ENCODE data around the gene ZIC5.

The ZIC5 gene

DNA sequence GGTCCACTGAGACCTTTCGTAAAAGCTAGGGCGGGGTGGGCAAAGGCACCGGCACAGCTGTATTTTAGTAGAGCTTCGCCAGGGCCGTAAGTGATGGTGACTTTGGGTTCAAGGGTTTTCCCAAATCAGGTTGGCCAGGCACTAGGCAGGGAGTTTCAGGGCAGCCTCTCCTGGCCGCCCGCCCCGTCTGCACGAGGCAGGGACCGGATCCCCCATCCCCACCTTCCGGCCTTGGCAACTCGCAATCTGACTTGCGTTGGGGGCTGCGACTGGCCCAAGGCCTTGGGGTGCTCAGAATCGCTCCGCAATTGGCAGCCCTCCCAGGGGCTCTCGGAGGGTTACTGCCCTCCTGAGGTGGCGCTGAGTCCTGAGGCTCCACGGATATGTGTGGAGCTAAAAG lies 4.1 kb upstream of the ZIC5 start:
- no peak for DNase-seq (ENCODE audit: low read depth)

DNA sequence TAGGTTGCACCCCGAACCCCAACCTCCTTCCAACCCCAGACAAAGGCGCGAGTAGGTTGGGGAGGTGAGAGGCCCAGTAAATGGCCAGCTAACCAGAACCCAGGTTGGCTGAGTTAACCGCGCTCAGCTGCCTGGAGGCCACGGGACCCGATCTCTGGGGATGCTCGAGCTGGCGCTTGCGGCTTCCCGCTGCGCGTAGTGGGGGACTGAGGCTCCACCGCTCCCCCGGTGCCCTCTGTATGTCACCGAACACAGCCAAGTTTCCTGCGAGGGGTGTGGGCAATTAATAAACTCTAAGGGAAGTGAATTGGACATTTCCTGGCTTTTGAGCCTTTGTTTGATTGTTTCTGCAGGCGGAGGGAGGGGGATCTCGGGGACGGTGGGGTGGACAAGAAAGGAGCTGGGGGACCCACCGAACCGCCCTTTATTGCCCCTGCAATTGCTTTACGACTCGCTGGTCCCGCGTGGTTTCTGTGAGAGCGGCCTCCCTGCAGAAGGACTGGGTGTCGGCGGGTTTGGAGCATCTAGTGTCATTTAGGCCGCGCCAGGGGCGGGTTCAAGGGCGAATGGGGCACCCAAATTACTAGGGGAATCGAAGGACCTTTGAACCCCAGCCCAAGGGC lies 3.5 kb upstream of the ZIC5 start:
- DNase-seq (ENCODE audit: low read depth) = no peak

DNA sequence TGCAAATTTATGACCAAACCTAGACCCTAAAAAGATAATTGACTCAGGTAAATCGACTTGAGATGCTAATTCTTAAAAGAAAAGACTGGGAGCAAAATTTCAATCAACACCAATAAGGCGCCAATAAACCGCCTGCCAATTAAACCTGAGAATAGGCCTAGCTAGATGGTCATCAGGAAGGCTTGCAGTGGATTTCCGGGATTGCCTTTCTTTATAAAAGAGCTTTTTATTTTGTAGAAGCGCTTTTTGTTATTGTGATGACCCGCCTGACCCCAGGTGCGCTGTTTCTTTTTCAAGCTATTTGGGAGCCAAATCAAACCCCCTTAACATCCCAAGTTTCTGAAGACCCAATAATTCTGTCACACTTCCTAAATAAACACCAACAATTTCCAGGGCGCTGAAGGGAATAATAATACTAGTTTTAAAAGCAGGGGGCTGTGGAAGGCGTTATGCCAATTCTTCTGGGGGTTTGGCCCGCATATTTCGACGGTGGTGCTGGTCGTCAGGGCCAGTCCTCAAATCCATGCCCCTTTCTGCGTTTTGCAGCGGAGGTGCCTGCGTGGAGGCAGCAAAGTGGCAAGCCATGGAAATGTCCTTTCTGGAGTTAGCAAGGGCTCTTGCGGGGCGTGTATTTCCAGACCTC lies 2.9 kb upstream of the ZIC5 start:
- no peak for DNase-seq (ENCODE audit: low read depth)

DNA sequence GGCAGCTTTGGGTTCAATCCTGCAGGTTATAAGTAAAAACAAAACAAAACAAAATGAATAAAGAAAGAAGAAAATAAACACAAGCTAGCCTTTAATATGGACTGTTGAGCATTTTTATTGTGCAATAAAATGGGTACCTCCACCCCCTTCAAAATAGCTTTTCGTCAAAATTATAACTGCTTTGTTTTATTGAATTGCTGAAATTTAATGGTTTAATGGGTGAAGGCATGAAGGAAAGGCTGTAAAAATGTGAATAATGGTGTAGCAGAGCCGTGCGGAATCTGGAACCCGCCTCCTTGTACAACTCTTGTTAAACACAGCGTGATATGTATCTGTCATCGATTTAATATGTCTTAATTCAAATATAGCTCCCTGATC lies 2.2 kb upstream of the ZIC5 start:
- DNase-seq (ENCODE audit: low read depth) = no peak

DNA sequence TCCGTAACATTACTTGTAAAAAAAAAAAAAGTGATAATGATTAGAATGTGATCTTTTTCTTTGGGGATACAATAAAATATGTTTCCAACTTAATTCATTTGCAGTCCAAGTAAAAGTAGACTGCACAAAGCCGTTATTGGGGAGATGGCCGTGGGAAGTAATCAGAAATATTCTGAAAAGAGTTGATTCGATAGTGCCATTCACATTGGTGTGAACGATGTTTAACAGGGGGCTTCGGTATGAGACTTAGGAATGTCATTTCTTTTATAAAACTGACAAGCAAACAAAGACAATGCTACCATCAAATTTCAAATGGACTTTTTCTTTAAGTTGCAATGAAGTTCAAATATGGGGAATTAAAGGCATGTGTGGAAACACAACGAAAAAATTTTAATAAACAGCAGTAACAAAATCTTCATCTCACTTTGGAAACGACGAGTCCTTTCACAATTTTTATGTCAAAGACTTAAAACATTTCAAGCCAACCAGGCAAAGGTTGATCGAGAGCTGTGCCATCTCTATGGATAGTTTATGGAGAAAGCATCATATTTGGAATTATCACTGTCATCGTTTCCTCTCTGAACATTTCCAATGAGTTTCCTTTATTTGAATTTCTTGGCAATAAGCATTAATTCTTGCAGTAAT lies 1.7 kb upstream of the ZIC5 start:
- no peak for DNase-seq (ENCODE audit: low read depth)

DNA sequence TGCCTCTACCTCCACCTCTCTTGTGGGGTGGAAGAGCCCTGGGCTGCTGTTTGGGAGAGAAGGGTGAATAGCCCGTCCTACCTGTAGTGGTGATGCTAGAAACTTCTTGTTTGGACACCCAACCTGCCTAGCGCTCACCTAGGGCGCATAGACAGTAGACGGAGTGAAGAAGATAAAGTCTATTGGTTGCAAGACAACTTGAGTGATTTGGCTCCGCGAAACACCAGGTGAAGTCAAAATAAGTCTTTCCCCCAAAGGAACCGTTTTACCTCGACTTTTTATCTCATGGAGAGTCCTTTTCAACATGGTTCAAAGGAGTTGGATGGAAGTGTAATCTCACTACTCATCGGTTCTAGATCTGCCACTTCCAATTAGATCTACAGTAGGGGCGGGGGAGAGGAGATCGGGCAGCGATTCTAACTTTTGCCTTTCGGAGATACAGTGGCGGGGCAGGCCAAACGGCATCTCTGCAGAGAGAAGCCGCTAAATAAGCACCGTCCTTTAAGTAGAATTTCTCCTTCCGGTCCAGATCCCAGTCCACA lies 694 bp upstream of the ZIC5 start:
- no peak for DNase-seq (ENCODE audit: low read depth)

DNA sequence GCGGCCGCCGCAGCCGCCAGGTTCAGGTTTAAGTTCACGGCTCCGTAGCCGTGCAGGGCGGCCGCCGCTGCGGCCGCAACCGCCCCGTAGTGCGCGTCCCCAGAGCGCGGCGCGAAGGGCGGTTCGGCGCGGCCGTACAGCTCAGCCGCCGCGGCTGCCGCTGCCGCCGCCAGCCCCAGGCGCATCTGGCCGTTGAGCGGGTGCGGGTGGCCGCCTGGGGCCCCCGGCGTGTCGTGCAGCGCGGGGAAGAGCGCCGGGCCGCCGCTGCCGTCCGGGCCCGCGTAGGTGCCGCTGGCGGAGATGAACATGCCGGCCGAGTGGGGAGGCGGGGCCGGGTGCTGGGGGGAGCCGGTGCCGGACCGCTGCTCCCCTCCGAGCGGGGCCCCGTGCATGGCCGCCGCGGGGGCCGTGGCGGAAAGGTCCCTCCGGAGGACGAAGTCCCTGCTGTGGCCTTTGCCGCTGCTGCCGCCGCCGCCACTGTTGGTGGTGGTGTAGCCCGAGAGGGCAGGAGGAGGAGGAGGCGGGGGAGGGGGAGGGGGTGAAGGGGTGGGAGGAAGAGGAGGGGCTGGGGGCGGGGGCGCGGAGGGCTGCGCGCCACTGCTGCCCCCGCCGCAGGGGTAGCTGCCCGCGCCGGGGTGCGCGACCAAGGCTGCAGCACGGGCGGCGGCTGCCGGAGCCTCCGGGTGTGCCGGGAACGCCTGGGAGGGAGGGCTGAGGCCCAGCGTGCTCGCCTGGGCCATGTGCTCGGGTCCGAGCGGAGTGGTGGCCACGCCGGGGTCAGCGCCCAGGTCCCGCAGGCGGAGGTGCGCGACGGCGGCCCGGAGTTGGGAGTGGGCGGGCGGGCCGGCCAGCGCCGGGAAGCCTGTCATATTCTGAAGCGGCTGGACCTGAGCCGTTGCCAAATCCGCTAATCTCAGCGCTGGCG lies 654 bp downstream of the ZIC5 start:
- no peak for DNase-seq (ENCODE audit: low read depth)

DNA sequence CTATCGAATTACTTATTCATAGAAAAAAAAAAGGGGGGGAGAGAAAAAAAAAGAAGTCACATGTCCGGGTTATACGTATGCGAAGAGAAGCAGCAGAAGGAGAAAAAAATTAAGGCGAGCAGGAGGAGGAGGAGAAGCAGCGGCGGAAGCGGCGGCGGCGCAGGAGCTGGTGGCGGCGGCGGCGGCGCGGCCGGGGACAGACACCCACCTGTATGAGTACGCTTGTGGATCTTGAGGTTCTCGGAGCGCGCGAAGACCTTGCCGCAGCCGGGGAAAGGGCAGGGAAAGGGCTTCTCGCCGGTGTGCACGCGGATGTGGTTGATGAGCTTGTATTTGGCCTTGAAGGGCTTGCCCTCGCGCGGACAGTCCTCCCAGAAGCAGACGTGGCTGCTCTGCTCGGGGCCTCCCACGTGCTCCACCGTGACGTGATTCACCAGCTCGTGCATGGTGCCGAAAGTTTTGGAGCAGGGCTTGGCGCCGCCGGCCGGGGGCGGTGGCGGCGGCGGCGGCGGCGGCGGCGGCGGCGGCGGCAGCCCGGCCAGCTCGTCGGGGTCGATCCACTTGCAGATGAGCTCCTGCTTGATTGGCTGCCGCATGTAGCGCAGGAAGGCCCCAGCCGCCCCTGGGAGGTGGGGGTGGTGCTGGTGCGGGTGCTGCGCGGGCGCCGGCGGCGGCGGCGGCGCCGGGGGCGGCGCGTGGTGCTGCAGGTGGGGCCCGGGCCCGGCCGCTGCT lies 1.5 kb downstream of the ZIC5 start:
- DNase-seq (ENCODE audit: low read depth) = peak; percentile 19

DNA sequence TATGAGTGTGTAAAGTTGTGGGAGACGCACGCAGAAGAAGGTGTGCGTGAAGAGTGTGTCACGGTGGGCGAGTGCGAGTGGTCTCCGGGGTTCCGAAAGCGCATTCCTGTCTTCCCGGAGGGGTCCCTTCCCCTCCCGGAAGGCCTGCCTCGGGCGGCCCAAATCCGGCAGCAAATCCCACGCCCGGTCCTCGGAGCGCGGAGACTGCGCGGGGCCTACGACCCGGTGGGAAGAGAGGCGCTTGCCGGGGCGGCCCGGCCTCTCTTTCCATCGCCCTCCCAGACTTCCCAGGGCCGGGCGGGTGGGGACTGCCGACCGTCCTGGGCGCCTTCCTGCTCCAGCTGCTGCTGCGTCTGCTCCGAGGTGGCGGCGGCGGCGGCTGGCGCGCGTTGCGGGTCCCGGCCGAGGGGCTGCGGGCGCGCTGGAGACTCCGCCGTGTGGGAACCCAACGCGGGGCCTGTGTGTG lies 2.1 kb downstream of the ZIC5 start:
- DNase-seq (ENCODE audit: low read depth) = no peak

DNA sequence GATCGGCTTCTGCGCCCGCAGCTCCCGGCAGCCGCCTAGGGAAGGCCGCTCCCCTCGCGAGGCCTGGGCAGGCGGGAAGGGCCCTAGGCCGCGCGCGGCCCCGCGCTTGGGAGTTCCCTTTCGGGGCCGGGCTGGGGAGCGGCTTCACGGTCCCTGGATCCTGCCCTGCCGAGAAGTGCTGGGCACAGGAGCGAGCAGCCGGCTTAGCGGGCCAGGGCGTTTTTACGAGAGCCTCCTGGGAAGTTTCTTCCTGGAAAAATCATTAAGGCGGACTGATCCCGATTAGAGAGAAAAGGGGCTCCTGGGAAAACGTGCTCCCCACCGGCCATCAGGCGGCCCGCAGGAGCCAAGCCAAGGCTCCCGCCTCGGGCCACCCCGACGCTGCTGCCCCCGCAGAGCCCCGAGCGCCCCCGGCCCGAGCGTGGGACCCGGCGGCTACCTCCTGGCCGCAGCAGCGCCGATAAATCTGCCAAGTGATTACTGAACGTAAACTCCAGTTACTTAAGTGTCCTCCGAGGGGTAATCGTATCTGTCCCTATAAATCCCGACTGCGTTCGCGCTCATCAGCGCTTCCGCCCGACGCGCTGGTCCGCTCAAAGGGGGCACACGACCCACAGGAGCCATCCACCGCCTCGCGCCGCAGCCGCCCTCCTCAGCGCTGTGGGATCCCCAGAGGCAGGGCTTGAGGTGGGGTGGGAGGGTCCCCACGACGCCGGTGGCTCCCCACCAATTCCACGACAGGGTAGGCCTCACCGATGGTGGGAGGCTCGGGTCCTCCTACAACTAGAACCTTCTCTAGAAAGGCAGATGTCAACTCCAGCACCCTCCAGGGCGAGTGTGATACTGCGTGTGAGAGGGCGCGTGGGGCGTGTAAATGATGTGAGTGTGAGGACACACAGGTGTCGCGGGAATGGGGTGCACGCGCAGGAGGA lies 2.8 kb downstream of the ZIC5 start:
- no peak for DNase-seq (ENCODE audit: low read depth)

DNA sequence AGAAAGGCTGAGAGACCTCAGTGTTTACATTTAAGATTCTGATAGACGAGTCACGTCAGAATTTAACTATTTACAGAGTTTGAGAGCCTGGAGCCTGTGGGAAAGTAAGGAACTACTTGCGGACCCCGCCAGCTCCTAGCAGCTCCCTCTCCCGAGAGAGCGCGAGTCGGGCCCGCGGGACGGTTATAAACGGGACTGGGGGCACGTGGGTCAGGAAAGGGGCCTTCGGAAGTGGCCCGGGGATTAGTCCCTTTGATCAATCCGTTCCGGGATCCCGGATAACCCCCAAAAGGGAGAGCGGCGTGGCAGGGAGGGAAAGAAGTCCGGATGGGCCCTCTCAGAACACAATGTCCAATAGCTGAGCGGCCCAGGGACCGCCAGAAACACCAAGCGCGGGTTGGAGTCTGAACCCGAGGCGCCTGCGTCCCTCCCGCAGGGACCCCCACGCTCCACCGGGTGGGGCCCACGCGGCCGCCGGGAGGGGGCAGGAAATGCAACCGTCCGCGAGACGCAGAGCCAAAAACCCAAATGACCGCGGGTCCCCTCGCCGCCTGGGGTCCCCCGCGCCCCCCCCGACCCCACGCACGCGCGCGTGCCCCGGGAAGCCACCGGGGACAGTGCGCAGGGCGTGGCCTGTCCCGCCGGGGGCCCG lies 3.6 kb downstream of the ZIC5 start:
- no peak for DNase-seq (ENCODE audit: low read depth)

DNA sequence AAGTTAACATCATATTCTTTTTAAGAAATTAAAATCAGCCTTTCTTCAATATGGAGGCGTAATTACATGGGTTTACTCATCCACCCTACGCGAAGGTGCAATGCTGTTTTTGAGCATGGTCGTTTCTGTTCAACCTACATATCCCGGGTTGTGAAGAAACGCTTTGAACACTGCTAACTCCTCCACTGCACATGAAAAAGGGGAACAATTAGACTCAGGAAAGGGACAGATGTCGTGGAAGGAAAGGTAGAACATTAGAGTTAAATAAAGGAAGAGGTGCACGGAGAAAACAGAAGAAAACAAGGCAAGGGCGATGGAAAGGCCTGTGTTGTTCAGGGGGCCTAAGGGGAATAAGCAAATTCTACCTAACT lies 4.1 kb downstream of the ZIC5 start:
- no peak for DNase-seq (ENCODE audit: low read depth)

DNA sequence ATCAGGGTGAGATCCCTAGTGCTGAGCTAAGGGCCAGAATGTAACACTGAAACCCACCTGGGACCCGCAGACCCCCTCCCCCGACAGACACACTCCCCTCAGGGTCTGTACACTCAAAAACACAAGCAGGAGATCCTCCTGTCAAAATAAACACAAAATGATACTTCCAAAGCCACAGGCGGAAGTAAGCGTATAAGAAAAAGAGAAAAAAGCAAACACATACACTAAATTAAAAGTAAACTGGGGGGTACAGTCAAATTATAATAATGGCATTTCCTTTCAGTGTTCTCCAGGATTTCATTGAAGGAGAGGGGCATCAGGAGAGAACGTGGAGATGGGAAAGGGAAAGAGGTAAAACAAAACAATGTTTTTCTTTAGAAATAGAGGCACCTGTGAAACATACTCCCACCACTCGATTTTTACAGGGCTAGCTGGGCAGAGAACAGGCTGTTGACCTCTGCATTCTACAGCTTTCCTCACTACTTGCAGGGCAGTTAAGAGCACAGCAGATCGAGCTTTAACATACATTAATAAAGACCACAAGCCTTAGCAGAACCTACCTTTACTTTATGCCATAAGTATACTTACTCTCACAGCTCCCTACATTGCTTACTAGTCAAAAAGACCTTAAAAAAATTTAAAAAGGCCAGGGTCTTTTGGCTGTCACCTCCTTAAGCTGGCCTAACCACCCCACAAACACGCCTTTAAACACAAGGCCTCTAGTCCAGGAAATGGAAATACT lies 5.3 kb downstream of the ZIC5 start:
- DNase-seq (ENCODE audit: low read depth) = no peak

DNA sequence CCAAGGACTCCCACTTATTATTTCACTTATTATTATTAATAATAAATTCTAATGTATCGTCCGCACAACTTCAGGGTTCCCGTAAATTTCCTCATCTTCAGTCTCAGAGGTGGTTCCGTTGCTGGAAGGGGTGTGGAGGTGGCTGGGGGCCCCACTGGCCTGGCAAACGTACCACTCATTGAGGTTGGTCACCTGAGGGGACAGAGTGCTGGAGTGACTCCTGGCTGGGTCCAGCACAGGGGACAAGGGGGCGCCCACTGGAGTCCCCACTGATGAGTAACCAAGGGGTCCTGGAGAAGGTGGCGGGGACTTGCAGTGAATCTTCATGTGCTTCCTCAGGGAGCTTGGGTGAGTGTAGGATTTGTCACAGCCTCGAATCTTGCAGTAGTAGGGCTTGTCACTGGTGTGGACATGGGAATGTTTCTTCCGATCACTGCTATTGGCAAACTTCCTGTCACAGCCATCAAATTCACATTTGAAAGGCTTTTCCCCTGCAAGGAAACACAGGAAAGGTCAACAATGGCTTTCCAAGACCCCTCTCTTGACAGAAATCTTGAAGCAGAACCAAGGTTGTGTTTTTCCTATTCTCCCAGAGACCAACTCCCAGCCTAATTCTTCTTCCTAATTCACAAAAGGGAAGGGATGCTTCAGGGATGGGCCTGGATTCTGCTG lies 6.1 kb downstream of the ZIC5 start:
- no peak for DNase-seq (ENCODE audit: low read depth)

DNA sequence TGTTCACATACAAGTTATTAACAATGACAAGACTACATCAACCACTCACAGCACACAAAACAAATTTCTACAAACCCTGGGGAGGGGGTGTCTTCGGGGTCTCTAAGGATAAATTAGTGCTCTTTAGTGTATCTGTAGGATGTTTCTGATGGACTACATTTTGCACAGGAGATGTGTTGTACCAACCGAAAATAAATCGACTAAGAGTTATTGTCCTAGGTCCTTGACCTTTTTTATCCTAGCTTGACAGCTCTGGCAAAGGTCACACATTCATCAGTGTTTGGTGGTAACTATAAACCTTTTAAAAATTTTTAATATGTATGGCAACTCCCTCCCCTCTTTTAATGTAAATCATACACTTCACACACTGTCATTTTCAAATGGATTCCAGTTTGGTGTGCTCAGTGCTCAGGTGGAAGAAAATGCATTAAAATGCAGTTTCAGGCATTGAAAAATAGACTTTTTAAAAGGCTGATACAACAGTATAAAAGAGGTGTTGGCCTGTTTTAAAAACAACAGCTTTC lies 7.7 kb downstream of the ZIC5 start:
- no peak for DNase-seq (ENCODE audit: low read depth)

DNA sequence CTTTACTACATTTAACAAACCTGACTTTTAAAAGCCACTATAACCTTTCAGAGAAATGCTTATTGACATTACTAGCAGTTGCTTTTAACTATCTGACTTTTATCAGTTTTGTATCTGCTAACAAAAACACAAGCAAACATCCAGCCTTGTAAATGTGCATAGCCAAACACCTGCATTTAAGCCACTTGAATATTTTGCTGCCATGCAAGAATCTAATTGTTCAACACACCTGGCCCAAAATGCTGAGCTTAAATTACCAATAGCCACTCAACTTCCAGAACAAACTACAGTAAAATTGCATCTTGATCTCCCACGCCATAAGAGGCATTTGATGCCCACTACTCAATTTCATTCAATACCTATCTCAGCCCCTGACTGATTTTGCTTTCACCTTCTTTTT lies 9.3 kb downstream of the ZIC5 start:
- DNase-seq (ENCODE audit: low read depth) = no peak

DNA sequence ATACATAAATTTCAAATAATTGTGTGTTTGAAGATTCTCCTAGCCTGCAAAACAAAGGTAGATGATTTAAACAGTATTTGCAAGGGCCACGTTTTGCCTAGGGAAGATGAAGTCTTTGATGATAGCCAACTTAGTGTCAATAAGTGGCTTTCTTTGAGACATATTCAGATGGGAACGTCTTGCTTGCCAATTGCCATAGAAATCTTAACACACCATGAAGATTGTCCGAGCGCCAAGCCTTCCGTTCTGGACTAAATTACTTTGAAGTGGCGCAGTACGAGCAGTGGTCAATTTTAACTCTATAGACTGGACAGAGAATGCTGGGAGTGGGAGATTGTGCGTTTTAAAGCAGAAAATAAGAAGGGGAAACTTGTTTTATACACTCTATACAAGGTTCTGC lies 9.9 kb downstream of the ZIC5 start:
- DNase-seq (ENCODE audit: low read depth) = no peak

DNA sequence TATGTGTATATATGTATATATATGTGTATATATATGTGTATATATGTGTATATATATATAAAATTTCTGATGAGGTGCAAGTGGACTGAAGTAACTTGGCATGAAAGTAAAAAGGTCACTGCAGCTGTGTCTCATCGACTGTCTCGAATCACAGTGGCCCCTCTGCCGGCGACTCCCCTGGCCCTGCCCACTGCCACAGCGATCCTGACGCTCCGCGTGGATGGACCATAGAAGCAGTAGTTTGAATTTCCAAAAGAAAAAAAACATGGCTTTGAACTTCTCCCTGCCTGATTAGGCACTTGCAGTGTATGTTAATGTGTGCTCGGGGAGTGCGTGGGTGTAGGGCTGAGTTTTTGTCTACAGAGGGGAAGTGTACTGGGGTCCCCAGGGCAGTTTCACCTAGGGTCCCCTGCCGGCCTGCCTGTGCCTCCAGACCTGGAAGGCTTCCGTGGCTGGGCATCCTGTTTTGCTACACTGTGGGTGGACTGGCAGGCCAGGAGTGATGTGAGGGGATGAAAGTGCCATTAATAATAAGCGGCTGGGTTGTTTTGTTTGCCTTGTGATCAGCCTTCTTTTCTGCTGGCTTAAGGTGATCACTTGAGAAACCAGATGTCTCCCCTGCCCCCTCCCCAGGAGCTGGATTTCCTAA lies 10.8 kb downstream of the ZIC5 start:
- no peak for DNase-seq (ENCODE audit: low read depth)

Data from amniotic epithelial cell (primary cell).